ENCODE measurements around the gene COX17. TPM values are rescaled to one million over a fixed set of nuclear protein-coding genes. Genes with fewer than 3 reads are reported as not detected.

COX17 gene
- polyA plus RNA-seq, 1 donor (not counting 4 experiments of a cell fraction or from before 2014, with no cell fraction given) = 40.6 TPM

DNA sequence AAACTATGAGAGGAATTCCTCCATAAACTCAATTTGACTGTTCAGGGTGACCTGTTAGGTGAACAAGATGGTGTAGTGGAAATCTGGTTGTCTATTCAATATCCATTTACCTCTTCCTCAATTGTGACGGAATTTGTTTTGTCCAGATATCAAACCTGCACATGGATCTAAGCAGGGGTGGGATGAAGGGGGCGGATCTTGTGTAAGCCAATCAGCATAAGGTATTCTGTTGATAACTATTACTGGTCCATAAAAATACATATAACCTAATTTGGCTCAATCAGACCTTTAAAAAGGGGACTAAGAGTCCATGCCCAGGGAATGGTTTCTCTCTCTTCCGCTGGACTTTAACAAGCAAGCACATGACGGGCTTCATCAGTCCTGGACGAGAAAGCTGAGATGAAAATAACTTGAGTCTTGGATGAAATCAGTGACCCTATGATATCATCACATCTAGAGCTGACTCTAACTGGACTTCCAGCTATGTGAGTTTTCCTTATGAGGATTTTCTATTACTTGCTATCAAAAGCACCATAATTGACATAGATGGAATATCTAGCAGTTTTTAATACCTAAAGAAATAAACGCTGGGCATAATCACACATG lies 11.1 kb downstream of the COX17 start:
- Histone ChIP-seq H3K36me3 (ENCODE audit: control insufficient read depth in 2 of 2, extremely low read depth in 1 of 2, insufficient read depth in 2 of 2, low read length in 2 of 2) (peaks cover 3 to 5% of the 10 kb centered on the region in 2 experiments), H3K9me3 (ENCODE audit: control insufficient read depth, low read depth, low read length) (no peaks in the 10 kb centered on the region), H2AFZ (ENCODE audit: control insufficient read depth, low read length) (no peak overlapping the region), H3K9ac (ENCODE audit: control insufficient read depth, extremely low read depth, insufficient read depth, low read length) (no peak overlapping the region), H3K4me1 (ENCODE audit: control insufficient read depth, extremely low read depth, insufficient read depth, low read length) (no peaks in the 10 kb centered on the region), H4K20me1 (ENCODE audit: control insufficient read depth, extremely low read depth, insufficient read depth, low read length) (no peaks in the 10 kb centered on the region), H3K27ac (ENCODE audit: control insufficient read depth, insufficient read depth, low read length) (no peak overlapping the region), H3K4me3 (ENCODE audit: control insufficient read depth in 2 of 3, extremely low read depth in 1 of 3, insufficient read depth in 2 of 3, low read depth in 1 of 3, low read length in 3 of 3) (no peak overlapping the region), H3K9me1 (ENCODE audit: control insufficient read depth, extremely low read depth, insufficient read depth, low read length) (no peaks in the 10 kb centered on the region), H3K4me2 (ENCODE audit: control insufficient read depth, extremely low read depth, insufficient read depth, low read depth, low read length) (no peak overlapping the region), H3K79me2 (ENCODE audit: control insufficient read depth, insufficient read depth, low read length) (no peaks in the 10 kb centered on the region), H3K27me3 (ENCODE audit: control insufficient read depth, extremely low read depth, insufficient read depth, low read length) (no peaks in the 10 kb centered on the region)
- FAIRE-seq = no peak
- dilution Hi-C loops (cut with MboI; ENCODE audit: extremely low pct_ligation_motif_present, low sequenced_read_pairs) = no loop called here
- DNase-seq (ENCODE audit: low read depth, low spot score) = no peak
- TF ChIP-seq, protein P1, sequence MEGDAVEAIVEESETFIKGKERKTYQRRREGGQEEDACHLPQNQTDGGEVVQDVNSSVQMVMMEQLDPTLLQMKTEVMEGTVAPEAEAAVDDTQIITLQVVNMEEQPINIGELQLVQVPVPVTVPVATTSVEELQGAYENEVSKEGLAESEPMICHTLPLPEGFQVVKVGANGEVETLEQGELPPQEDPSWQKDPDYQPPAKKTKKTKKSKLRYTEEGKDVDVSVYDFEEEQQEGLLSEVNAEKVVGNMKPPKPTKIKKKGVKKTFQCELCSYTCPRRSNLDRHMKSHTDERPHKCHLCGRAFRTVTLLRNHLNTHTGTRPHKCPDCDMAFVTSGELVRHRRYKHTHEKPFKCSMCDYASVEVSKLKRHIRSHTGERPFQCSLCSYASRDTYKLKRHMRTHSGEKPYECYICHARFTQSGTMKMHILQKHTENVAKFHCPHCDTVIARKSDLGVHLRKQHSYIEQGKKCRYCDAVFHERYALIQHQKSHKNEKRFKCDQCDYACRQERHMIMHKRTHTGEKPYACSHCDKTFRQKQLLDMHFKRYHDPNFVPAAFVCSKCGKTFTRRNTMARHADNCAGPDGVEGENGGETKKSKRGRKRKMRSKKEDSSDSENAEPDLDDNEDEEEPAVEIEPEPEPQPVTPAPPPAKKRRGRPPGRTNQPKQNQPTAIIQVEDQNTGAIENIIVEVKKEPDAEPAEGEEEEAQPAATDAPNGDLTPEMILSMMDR (optimal IDR thresholded peaks at IDR 0.05 in 1 of 3, IDR thresholded peaks at IDR 0.05 in 1 of 3, conservative IDR thresholded peaks at IDR 0.05 in 1 of 3; ENCODE audit: extremely low read depth in 1 of 3, insufficient read depth in 2 of 3, low read length in 3 of 3) = no peak
- no peak for TF ChIP-seq EZH2 (IDR thresholded peaks at IDR 0.05; ENCODE audit: low read length)

- TF ChIP-seq, protein P1 (optimal IDR thresholded peaks at IDR 0.05 in 1 of 3, IDR thresholded peaks at IDR 0.05 in 1 of 3, conservative IDR thresholded peaks at IDR 0.05 in 1 of 3; ENCODE audit: extremely low read depth in 1 of 3, insufficient read depth in 2 of 3, low read length in 3 of 3) = no peak
- TF ChIP-seq EZH2 (IDR thresholded peaks at IDR 0.05; ENCODE audit: low read length) = no peak
- dilution Hi-C loops (cut with MboI; ENCODE audit: extremely low pct_ligation_motif_present, low sequenced_read_pairs) = no loop called here
- no peaks in the 10 kb centered on the region for H3K79me2 ChIP-seq (ENCODE audit: control insufficient read depth, insufficient read depth, low read length)
Observed at GRCh38 chr3:119664850-119665379, 12.3 kb downstream of the COX17 start.

More at GRCh38 chr3:119664850-119665379, 12.3 kb downstream of the COX17 start:
- no peaks in the 10 kb centered on the region for H3K9me1 ChIP-seq (ENCODE audit: control insufficient read depth, extremely low read depth, insufficient read depth, low read length)
- no peak overlapping the region for H2AFZ ChIP-seq (ENCODE audit: control insufficient read depth, low read length)
- no peaks in the 10 kb centered on the region for H3K9me3 ChIP-seq (ENCODE audit: control insufficient read depth, low read depth, low read length)
- FAIRE-seq (no peak), DNase-seq (ENCODE audit: low read depth, low spot score) (no peak)
- no peaks in the 10 kb centered on the region for H3K4me1 ChIP-seq (ENCODE audit: control insufficient read depth, extremely low read depth, insufficient read depth, low read length)
- no peaks in the 10 kb centered on the region for H4K20me1 ChIP-seq (ENCODE audit: control insufficient read depth, extremely low read depth, insufficient read depth, low read length)
- no peak overlapping the region for H3K27ac ChIP-seq (ENCODE audit: control insufficient read depth, insufficient read depth, low read length)
- peaks cover 3% of the 10 kb centered on the region in 2 experiments for H3K36me3 ChIP-seq (ENCODE audit: control insufficient read depth in 2 of 2, extremely low read depth in 1 of 2, insufficient read depth in 2 of 2, low read length in 2 of 2)
- H3K9ac ChIP-seq (ENCODE audit: control insufficient read depth, extremely low read depth, insufficient read depth, low read length) = no peak overlapping the region
- H3K4me3 ChIP-seq (ENCODE audit: control insufficient read depth in 2 of 3, extremely low read depth in 1 of 3, insufficient read depth in 2 of 3, low read depth in 1 of 3, low read length in 3 of 3) = no peak overlapping the region
- no peak overlapping the region for H3K4me2 ChIP-seq (ENCODE audit: control insufficient read depth, extremely low read depth, insufficient read depth, low read depth, low read length)
- H3K27me3 ChIP-seq (ENCODE audit: control insufficient read depth, extremely low read depth, insufficient read depth, low read length) = no peaks in the 10 kb centered on the region

All from keratinocyte (primary cell).